ENCODE data around the gene POLR2L. TPM values are rescaled to one million over a fixed set of nuclear protein-coding genes. Genes with fewer than 3 reads are reported as not detected.

POLR2L gene
- total RNA-seq, 1 donor from 2014 or later: 83.9 TPM

- Mint-ChIP-seq H3K27me3 (no peaks in the 10 kb centered on the region), H3K4me1 (peaks cover 22% of the 10 kb centered on the region), H3K9me3 (no peaks in the 10 kb centered on the region), H3K4me3 (peak overlapping the region; percentile 93), H3K36me3 (ENCODE audit: low read depth) (peaks cover 23% of the 10 kb centered on the region), H3K27ac (peak overlapping the region; percentile 86)
- ChIA-PET POLR2A (interaction anchor here (0.5 to 3.8 kb wide), 14 partner anchors 12 to 289 kb away, joined by 3 to 37 read pairs (median 4); partner anchors contain the start of genes GATD1, LRRC56, PHRF1 and PNPLA2), CTCF (interaction anchor here (1.1 kb wide), 1 partner anchor 12 kb away, joined by 3 read pairs; no protein-coding TSS in a partner anchor)
- ATAC-seq (ENCODE audit: low read depth) (peak; percentile 55), DNase-seq (peak; percentile 57)
- intact Hi-C loops (cut with micrococcal nuclease): loop anchor here (1.0 to 5.0 kb wide), 9 partner anchors 19 to 726 kb away; partner anchors contain the start of genes CD151, DEAF1, GATD1 and LMNTD2
- TF ChIP-seq CTCF (IDR thresholded peaks at IDR 0.05): no peak
These were observed 46.4 kb downstream of the POLR2L start for GRCh38 chr11:795634-796564.

- CTCF ChIA-PET: no interaction called here
These were observed 47.3 kb downstream of the POLR2L start for GRCh38 chr11:794766-795633.

GRCh38 chr11:794013-794765 lies 48.1 kb downstream of the POLR2L start:
- ChIA-PET CTCF (no interaction called here), POLR2A (no interaction called here)
- intact Hi-C loops (cut with micrococcal nuclease): no loop called here
- Mint-ChIP-seq H3K36me3 (ENCODE audit: low read depth) (peaks cover 21% of the 10 kb centered on the region), H3K4me1 (peaks cover 27% of the 10 kb centered on the region), H3K27ac (no peak overlapping the region), H3K9me3 (no peaks in the 10 kb centered on the region), H3K4me3 (peak overlapping the region; percentile 41), H3K27me3 (no peaks in the 10 kb centered on the region)
- no peak for ATAC-seq (ENCODE audit: low read depth)
- TF ChIP-seq CTCF (IDR thresholded peaks at IDR 0.05): no peak
- no peak for DNase-seq

More at GRCh38 chr11:794766-795633, 47.3 kb downstream of the POLR2L start:
- DNase-seq (no peak), ATAC-seq (ENCODE audit: low read depth) (no peak)
- no peak overlapping the region for H3K27ac Mint-ChIP-seq
- H3K36me3 Mint-ChIP-seq (ENCODE audit: low read depth): peaks cover 21% of the 10 kb centered on the region
- H3K9me3 Mint-ChIP-seq: no peaks in the 10 kb centered on the region
- intact Hi-C loops (cut with micrococcal nuclease): loop anchor here (5.0 kb wide), 2 partner anchors 37 to 727 kb away; partner anchors contain the start of gene CD151
- peaks cover 22% of the 10 kb centered on the region for H3K4me1 Mint-ChIP-seq
- TF ChIP-seq CTCF (IDR thresholded peaks at IDR 0.05): no peak
- POLR2A ChIA-PET: interaction anchor here (1.1 to 3.8 kb wide), 7 partner anchors 14 to 98 kb away, joined by 4 to 37 read pairs (median 15); partner anchors contain the start of genes GATD1, PNPLA2, POLR2L and RPLP2
- H3K27me3 Mint-ChIP-seq: no peaks in the 10 kb centered on the region
- peak overlapping the region; percentile 58 for H3K4me3 Mint-ChIP-seq

- DNase-seq: no peak
- H3K27me3 Mint-ChIP-seq: peaks cover 2% of the 10 kb centered on the region
- H3K36me3 Mint-ChIP-seq (ENCODE audit: low read depth): peaks cover 21% of the 10 kb centered on the region
- no peak overlapping the region for H3K4me3 Mint-ChIP-seq
- no peak for ATAC-seq (ENCODE audit: low read depth)
- H3K4me1 Mint-ChIP-seq: peaks cover 27% of the 10 kb centered on the region
- ChIA-PET CTCF (no interaction called here), POLR2A (no interaction called here)
- no peaks in the 10 kb centered on the region for H3K9me3 Mint-ChIP-seq
- no peak overlapping the region for H3K27ac Mint-ChIP-seq
- no peak for TF ChIP-seq CTCF (IDR thresholded peaks at IDR 0.05)
- intact Hi-C loops (cut with micrococcal nuclease): no loop called here
These were observed 48.8 kb downstream of the POLR2L start for GRCh38 chr11:793556-793955.
